ACHN (cell line): ENCODE data around the gene TMEM196.
"Not testable (repeated sequence)": the region's sequence is repeated elsewhere in the genome, so short reads cannot be mapped to it uniquely, and the experiment has no call there.

ENCODE experiments used
- DNase-seq: peaks from one replicate; pipeline ENCODE4 v3.0.0-alpha.2; 2015
- in situ Hi-C: cut with HindIII; loops from 2 replicates; pipeline ENCODE4 v1.10.0; 2017; ENCODE audit warnings: low sequenced_read_pairs, low pct_ligation_motif_present, low pct_unique_long_range_greater_than_20kb

Gene TMEM196

DNA sequence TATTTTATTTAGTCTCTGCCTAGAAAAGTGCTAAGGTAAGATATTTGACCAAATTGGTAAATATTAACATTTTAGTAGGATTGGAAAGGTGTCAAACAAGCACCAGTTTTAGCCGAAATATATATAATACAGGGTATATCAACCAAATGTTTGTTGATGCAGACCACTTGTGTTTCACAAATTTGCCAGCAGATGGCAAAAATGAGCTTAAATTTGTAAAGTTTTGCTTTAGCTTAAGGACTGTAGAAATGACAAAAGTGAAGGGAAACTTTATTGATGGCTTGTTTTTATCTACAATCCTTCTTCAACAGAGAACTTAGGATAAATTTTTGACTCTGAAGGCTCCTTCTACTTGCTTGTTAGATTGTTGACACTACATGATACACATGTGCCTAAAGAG, 59.7 kb downstream of the TMEM196 start:
- in situ Hi-C loops, result no loop called here
- DNase-seq, result peak; percentile 75

- in situ Hi-C loops, result no loop called here
- DNase-seq, result no peak
Measured at GRCh38 chr7:19709249-19709578, 64.2 kb downstream of the TMEM196 start.

DNA sequence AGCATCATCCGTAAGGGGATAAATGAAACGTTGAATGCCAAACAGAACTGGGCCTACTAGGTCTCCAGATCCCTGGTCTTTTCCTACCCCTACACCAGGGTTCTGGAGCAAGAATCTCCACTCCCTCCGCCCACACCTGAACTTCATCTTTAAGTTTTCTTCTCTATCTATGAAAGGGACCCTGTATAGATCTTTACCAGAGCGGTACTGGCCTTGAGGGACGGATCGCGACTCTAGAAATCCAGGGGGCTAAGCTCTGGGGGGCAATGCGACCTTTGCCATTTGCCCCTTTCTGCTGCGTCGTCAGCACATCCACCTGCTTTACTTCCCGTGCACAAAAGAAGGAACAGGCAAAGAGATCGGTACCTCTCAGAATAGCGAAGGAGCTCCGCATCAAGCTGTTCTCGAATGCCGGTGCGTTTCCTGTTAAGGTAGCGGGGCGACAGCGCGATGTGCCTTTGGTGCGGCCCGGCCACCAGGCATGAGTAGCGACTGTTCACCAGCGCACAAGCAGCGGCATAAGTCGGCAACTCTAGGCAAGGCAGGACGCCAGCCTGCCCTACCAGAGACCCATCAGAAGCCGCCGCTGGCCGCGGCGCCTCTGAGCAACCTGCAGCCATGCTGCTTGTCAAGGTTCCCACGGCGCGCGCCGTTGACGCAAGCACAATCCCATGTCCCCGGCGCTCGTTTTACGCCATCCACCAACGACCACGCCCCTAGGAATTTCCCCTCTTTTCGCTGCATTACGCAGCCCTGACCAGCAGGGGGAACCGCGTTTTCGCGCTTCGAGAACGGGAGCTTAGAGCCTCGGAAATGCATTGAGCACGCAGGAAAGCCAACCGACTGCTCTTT, 64.8 kb downstream of the TMEM196 start, which contains the start of gene POLR1F:
Gene POLR1F, minus strand, starts transcription at position 641 of the 852 bp plus-strand sequence. Its CDS starts 21 bp downstream, at position 620.
- DNase-seq, result peak; percentile 99
- in situ Hi-C loops, result no loop called here

DNA sequence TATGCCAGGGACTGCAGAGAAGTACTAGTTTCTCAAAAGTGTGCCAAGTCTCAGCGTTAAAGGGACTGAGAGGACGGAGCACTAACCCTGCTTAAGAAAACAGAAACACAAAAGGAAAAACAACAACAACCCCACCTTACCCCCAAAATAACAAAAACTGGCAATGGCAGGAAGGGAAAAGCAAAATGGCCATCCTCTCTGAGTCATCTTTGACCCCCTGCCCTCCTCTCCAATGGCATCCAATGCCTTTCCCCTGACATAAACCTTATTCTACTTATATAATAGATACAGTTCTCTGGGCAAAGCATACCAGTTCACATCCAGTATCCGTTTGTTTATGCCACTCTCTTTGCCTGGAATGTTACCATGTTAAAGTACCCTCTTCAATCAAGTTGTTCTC, 66.2 kb downstream of the TMEM196 start:
- in situ Hi-C loops, result no loop called here

DNA sequence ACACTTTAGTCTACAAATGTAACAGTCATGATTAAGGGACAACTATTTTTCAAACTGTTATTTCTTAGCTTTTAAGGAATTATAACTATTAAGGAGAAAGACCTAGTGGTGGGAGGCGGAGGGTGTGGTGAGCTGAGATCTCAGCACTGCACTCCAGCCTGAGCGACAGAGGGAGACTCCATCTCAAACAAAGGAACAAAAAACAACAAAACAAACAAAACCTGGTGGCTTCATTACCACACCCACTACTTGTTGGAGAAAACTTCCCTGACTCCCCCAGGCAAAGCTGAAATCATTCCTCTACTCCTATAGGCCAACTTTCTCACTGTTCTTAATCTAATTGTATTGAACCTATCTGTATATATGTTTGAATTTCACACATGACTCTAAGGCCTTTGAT, 67.8 kb downstream of the TMEM196 start:
- in situ Hi-C loops, result no loop called here
- DNase-seq, result no peak

More for the DNA sequence above, 66.2 kb downstream of the TMEM196 start:
- DNase-seq, result peak; percentile 10

GRCh38 chr7:19701471-19701870, 71.9 kb downstream of the TMEM196 start:
- no peak for DNase-seq
- in situ Hi-C loops, result no loop called here

GRCh38 chr7:19700936-19701335, 72.5 kb downstream of the TMEM196 start:
- DNase-seq, result no peak
- in situ Hi-C loops, result no loop called here

- peak; percentile 32 for DNase-seq
- in situ Hi-C loops, result no loop called here
Measured at GRCh38 chr7:19698331-19698730, 75.1 kb downstream of the TMEM196 start.

- no peak for DNase-seq
- in situ Hi-C loops, result no loop called here
Measured at GRCh38 chr7:19696926-19697325, 76.5 kb downstream of the TMEM196 start.

- DNase-seq, result no peak
- in situ Hi-C loops, result no loop called here
Measured at GRCh38 chr7:19692111-19692828, 81.1 kb downstream of the TMEM196 start.

- no peak for DNase-seq
- in situ Hi-C loops, result no loop called here
Measured at GRCh38 chr7:19690736-19691135, 82.7 kb downstream of the TMEM196 start.

DNA sequence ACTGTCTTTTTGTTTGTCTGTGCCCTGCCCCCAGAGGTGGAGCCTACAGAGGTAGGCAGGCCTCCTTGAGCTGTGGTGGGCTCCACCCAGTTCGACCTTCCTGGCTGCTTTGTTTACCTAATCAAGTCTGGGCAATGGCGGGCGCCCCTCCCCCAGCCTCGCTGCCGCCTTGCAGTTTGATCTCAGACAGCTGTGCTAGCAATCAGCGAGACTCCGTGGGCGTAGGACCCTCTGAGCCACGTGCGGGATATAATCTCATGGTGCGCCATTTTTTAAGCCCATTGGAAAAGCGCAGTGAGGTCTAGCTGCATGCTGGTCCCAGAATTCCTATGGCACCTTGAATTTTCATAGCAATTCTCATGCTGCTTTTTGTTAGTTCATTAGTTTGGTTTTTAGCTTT, 84.3 kb downstream of the TMEM196 start:
- DNase-seq, in situ Hi-C loops: not testable (repeated sequence)

- no peak for DNase-seq
- in situ Hi-C loops, result no loop called here
Measured at GRCh38 chr7:19681596-19681995, 91.8 kb downstream of the TMEM196 start.

- in situ Hi-C loops, result no loop called here
- no peak for DNase-seq
Measured at GRCh38 chr7:19677180-19677579, 96.2 kb downstream of the TMEM196 start.

DNA sequence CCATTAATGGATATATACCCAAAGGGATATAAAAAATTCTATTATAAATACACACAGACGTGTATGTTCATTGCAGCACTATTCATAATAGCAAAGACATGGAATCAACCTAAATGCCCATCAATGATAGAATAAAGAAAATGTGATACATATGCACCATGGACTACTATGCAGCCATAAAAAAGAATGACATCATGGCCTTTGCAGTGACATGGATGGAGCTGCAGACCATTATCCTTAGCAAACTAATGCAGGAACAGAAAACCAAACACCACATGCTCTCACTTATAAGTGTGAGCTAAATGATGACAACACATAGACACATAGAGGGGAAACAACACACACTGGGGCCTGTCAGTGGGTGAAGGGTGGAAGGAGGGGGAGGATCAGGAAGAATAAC, 97.6 kb downstream of the TMEM196 start:
- in situ Hi-C loops, result no loop called here
- DNase-seq, result no peak

GRCh38 chr7:19674266-19674960, 99.0 kb downstream of the TMEM196 start:
- in situ Hi-C loops, result no loop called here
- DNase-seq, result no peak

DNA sequence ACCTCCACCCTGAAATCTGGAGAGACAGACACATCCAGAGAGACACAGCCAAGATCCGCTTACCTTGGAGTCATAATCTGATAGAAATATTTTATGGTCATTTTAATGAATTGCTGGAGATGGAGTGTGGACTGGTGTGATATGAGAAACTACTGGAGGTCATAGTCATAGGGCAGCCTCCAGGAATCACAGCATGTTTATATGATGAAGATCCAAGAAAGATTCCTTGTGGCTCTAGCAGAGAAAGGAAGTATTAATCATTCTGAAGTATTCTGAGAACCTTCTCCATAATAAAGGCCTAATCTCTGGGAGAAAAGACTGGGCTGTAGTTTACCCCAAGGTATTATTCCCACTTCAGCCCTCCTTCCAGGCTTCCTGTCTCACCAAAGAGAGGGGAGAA, 102.6 kb downstream of the TMEM196 start:
- DNase-seq, result no peak
- in situ Hi-C loops, result no loop called here
